Left ventricle myocardium superior (tissue), 1 donor: ENCODE measurements around the gene UBQLN2. TPM values are rescaled to one million over a fixed set of nuclear protein-coding genes. Genes with fewer than 3 reads are reported as not detected.
"Not testable (repeated sequence)": the region's sequence is repeated elsewhere in the genome, so short reads cannot be mapped to it uniquely, and the experiment has no call there.

Source experiments
- ATAC-seq: fragments of 200-7000 bp; cut with Tn5 transposase; one replicate; pipeline ENCODE4 v1.9.1; 2020; ENCODE audit warnings: mild to moderate bottlenecking, moderate library complexity
- DNase-seq: peaks from one replicate; pipeline ENCODE4 v3.0.0-alpha.2; 2020
- intact Hi-C: fragments of 100-400 bp; cut with micrococcal nuclease; formaldehyde crosslinking; loops from one replicate; pipeline ENCODE4 v1.11.0; 2022
- long read RNA-seq: library from polyadenylated mRNA; unstranded; transcript quantifications from one replicate; pipeline ENCODE4 v2.0.0, GENCODE V29; 2021
- total RNA-seq: library from RNA; stranded (reverse); fragmentation: NEBNext Ultra II Directional; extraction: Animal tissue kit (Norgen Biotek cat#: 25700); gene quantifications from one replicate; pipeline ENCODE4 v1.2.1, GENCODE V29; 2021
- donor health status: DM: no; HTN: yes; CAD: no; lungs with severe emphysema.

Gene UBQLN2
- 34.3 TPM for total RNA-seq
- long read RNA-seq, full-length matches to known transcripts, result 42 of 42 reads
- long read RNA-seq, partial matches to known transcripts, result 0 of 42 reads
- long read RNA-seq, other reads (novel, unspliced or antisense), result 0 of 42 reads

- peak; percentile 98 for ATAC-seq
- intact Hi-C loops, result no loop called here
Measured at GRCh38 chrX:56563231-56564161, at the start of gene UBQLN2. TSS of gene UBQLN2 (plus strand) at chrX:56563627. CDS start at chrX:56563874, 247 bp downstream.

GRCh38 chrX:56519642-56520041 lies 43.8 kb upstream of the UBQLN2 start:
- DNase-seq (no peak), ATAC-seq (no peak)
- intact Hi-C loops, result no loop called here

More at GRCh38 chrX:56563231-56564161, at the start of gene UBQLN2:
- DNase-seq, result peak; percentile 87

- intact Hi-C loops, DNase-seq, ATAC-seq: not testable (repeated sequence)
Measured at GRCh38 chrX:56529482-56530007, 33.9 kb upstream of the UBQLN2 start.

DNA sequence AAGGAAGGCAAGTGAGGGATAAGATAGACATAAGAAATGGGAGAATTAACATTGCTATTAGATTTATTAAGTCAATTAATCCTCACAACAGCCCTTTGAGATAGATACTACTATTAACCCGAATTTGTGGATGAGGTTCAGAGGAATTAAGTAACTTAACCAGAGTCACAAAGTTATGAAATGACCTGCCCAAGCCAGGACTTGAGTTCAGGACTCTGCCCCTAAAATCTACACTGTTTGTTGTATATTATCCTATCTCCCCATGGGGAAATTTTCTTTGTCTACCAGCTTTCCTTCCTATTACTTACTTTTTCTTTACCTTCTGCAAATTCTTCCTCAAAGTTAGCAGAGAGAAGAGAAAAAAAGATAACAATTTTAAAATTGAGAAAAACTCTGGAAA lies 33.4 kb upstream of the UBQLN2 start:
- DNase-seq, result no peak
- intact Hi-C loops, result no loop called here
- ATAC-seq, result no peak

DNA sequence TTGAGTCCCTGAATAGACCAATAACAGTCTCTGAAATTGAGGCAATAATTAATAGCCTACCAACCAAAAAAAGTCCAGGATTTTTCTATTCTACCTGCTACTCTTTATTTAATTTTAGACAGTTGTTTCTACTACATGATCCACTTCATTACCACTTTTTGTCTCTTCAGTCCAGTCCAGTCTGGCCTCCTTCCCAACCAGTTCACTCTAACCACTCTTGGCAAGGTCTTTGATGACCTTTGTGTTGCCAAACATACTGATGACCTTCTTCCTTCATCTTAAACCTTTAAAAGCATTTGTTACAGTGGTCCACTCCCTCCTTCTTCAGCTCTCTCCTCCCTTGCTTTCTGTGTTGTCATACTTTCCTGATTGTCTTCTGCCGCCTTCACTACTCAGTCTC lies 12.8 kb upstream of the UBQLN2 start:
- intact Hi-C loops, result no loop called here

GRCh38 chrX:56554870-56555269 lies 8.6 kb upstream of the UBQLN2 start:
- no peak for DNase-seq
- intact Hi-C loops, result no loop called here
- ATAC-seq, result no peak

More for the DNA sequence above, 12.8 kb upstream of the UBQLN2 start:
- DNase-seq, result no peak
- ATAC-seq, result no peak

DNA sequence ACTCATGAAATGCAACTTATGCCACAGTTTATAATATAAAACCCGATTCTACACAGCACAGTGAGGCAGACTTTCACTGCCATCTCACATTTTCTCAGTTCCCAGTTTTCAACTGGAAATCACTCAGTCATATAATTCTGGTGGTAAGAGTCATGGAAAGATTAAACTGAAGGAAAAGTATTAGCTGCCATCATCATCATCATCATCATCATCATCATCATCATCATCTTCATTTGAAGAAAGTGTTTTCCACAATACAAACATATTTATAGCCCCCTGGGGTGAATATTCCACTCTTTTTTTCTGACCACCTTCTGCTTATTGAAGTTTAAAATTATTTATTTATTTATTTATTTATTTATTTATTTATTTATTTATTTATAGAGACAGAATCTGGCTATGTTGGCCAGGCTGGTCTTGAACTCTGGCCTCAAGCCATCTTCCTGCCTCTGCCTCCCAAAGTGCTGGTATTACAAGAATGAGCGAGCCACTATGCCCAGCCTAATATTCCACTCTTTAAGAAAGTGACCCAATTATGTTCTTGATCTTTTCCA lies 6.0 kb upstream of the UBQLN2 start:
- no peak for ATAC-seq
- intact Hi-C loops, result no loop called here
- no peak for DNase-seq

GRCh38 chrX:56564164-56564885 lies 898 bp downstream of the UBQLN2 start:
- ATAC-seq, result peak; percentile 73
- intact Hi-C loops, result no loop called here
- DNase-seq, result peak; percentile 27

DNA sequence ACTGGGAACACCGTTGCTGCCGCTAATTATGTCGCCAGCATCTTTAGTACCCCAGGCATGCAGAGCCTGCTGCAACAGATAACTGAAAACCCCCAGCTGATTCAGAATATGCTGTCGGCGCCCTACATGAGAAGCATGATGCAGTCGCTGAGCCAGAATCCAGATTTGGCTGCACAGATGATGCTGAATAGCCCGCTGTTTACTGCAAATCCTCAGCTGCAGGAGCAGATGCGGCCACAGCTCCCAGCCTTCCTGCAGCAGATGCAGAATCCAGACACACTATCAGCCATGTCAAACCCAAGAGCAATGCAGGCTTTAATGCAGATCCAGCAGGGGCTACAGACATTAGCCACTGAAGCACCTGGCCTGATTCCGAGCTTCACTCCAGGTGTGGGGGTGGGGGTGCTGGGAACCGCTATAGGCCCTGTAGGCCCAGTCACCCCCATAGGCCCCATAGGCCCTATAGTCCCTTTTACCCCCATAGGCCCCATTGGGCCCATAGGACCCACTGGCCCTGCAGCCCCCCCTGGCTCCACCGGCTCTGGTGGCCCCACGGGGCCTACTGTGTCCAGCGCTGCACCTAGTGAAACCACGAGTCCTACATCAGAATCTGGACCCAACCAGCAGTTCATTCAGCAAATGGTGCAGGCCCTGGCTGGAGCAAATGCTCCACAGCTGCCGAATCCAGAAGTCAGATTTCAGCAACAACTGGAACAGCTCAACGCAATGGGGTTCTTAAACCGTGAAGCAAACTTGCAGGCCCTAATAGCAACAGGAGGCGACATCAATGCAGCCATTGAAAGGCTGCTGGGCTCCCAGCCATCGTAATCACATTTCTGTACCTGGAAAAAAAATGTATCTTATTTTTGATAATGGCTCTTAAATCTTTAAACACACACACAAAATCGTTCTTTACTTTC lies 1.8 kb downstream of the UBQLN2 start:
- intact Hi-C loops, result no loop called here
- no peak for DNase-seq
- no peak for ATAC-seq

- ATAC-seq (no peak), DNase-seq (no peak)
- intact Hi-C loops, result no loop called here
Measured at GRCh38 chrX:56569378-56570057, 6.1 kb downstream of the UBQLN2 start.

GRCh38 chrX:56572975-56573374 lies 9.5 kb downstream of the UBQLN2 start:
- DNase-seq (no peak), ATAC-seq (no peak)
- intact Hi-C loops, result no loop called here

DNA sequence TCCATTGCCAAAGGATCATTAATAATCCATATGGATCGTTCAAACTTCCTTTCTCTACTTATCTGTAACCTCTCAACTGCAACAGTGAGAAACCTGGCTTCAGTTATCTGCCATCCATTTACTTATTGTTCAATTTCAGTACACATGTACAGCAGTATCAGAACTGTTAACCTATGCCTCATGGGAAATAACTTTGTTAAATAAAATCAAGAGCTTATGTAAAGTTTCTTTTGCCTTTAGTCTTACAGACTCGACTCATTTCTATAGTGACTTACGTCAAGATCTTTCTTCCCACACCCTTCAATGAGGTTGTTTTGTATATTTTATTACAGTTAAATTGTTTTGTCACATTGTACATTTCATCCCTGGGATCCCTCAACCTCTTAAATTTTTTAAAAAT lies 11.4 kb downstream of the UBQLN2 start:
- DNase-seq, result no peak
- intact Hi-C loops, result no loop called here
- ATAC-seq, result no peak

DNA sequence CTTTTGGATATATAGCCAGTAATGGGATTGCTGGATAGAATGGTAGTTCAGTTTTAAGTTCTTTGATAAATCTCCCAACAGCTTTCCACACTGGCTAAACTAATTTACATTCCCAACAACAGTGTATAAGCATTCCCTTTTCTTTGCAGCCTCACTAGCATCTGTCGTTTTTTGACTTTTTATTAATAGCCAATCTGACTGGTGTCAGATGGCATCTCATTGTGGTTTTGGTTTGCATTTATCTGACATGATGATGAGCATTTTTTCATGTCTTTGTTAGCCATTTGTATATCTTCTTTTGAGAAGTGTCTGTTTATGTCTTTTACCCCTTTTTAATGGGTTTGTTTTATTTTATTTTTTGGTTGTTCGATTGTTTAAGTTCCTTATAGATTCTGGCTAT lies 13.3 kb downstream of the UBQLN2 start:
- ATAC-seq (no peak), DNase-seq (no peak)
- intact Hi-C loops, result no loop called here

DNA sequence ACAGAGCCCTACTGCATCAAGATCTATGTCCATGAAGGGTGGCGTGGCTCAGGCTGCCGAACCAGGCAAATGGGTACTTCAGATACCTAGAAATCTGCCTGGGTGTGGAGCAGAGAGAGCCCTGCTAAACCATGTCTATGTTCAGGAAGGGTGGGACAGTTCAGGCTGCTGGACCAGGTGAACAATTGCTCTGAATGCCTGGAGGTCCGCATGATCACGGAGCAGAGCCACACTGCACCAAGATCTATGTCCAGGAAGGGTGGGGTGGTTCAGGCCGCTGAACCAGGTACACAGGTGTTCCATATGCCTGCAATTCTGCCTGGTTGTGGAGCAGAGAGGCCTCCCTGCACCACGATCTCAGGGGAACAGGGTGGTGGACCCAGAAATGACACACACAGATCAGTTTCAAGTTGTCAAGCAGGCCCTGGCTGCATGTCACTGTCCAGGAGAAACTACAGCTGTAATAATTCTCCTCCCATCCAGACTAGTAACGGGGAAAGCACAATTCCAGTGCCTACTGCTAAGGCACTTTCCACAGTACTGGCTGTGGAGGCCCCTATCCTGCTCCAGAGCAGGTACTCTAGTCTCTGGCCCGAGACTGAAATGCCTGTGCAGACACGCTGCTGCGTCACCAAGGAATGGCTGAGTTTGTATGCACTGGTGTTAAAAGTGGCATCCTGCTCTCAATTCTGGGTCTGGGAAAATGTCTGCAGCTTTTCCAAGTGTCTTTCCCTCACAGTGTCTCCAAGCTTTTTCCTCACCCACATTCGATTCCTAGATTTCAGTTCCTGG lies 25.2 kb downstream of the UBQLN2 start:
- intact Hi-C loops, result no loop called here
- DNase-seq (no peak), ATAC-seq (no peak)

- ATAC-seq, intact Hi-C loops, DNase-seq: not testable (repeated sequence)
Measured at GRCh38 chrX:56591830-56592229, 28.4 kb downstream of the UBQLN2 start.

- DNase-seq (no peak), ATAC-seq (no peak)
- intact Hi-C loops, result no loop called here
Measured at GRCh38 chrX:56600141-56600540, 36.7 kb downstream of the UBQLN2 start.

DNA sequence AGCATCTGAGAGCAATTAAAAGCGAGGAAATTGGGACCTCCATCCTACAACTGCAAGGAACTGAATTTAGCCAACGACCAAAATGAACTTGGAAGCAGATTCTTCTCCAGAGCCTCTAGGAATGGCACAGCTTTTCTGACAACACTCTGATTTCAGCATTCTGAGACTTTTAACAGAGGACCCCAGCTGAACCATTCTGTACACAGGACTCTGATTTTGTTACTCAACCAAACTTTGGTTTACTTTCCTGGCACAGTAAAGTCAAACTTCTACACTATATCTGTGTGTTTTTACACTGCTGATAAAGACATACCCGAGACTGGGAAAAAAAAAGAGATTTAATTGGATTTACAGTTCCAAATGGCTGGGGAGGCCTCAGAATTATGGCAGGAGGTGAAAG lies 37.6 kb downstream of the UBQLN2 start:
- ATAC-seq, result no peak
- no peak for DNase-seq
- intact Hi-C loops, result no loop called here
